MV-4-11 (cell line): ENCODE measurements around the gene CLCN4.

Source experiments
- DNase-seq: peaks from one replicate; lab custom pipeline; 2025; lab: John Stamatoyannopoulos, UW

The CLCN4 gene

DNA sequence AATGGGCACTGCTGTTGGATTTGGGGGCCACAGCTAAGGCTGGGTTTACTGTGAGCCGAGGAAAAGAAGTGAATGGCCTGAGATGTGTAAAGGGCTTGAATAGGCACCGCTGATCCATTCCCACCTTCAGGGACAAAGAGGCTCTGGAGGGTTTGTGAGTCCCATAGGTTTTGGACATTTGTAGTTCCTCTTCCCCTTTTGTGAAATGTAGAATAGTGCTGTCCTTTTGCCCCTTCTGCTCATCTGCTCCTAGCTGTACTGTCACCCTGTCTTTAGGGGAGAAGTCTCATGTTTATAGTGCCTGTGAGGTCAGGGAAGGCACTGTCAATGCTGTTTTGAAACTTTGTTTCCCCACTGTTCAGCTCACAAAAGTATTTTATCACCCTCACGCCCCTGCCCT is 26.4 kb upstream of the CLCN4 start:
- DNase-seq = peak; percentile 57

DNA sequence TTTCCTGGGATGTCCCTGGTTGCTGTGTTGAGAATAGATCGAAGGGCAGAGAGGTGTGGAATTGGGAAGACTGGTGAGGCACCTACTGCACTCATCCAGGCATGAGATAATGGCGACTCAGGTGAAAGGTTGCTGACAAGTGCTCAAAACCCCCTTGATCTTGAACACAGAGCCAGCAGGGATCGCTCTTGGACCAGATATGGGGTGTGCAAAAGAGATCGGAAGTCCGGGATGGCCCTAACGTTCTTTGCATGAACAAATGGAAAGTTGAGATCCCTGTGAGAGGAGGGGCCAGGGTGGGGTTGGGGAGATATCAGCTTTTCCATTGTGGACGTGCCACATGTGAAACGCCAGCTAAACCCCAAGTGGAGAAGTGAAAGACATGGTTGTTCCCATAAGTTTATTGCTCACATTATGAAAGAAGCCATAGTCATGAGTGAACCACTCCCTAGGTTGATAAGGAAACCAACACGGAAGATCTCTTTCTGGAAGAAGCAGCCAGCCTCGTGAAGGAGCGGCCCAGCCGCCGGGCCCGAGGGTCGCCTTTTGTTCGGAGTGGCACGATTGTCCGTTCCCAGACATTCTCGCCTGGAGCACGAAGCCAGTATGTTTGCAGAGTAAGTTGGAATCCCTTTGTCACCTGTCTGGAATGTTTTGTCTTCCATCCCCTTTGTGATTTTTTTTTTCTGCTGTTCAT is 22.6 kb upstream of the CLCN4 start:
- peak; percentile 66 for DNase-seq

DNA sequence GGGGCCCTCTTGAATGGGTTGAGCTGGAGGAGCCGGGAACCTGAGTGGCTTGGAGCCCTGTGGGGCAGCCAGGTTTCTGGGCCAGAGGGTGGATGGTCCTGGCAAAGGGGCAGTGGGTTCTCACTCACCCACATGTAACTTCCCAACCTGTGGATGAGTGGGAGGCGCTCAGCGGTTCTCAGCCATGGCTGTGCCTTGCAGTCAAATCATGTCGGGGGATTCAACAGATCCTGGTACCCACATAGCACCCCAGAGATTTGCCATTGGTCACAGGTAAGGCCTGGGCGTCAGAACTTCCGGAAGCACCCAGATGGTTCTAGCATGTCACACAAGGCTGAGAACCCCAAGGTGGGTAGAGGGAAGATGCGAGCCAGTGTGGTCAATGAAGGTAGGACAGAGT is 21.9 kb upstream of the CLCN4 start:
- no peak for DNase-seq

DNA sequence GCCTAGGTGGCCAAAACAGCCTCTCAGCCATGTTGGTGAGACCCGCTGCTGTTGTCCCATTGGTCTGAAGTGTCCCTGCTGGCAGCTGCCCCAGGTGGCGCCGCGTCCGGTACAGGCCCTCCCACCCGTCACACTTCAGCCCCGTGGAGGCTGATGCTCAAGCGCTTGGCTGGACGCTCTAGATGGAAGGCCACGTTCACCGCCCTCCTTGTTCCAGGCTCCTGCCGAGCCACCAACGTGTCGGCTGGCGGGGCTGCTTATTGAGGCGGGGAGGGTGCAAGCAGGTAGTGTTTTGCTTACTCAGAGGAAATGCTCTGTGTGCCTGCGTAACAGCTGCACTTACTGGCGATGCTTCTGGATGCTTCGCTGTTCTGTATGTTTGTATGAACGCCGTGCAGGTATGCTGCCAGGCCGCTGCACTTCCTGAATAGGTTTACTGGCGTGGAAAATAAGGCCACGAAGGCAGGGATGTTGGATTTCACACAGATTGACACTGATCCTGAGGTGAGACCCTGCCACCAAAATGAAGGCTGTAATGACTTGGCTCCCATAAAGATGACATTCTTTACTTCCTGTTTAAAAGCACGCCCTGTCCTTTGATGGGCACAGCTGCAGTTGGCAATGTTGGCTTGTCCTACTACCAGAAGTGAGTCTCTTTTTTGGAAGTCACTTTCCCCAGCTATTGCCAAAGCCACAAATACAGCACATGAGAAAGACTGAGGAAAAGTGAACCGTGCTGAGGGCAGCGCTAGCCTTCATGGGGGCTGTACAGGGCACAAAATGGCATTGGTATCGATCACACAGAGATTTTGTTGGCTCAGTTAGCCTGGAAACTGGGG is 21.0 kb upstream of the CLCN4 start:
- DNase-seq = no peak

DNA sequence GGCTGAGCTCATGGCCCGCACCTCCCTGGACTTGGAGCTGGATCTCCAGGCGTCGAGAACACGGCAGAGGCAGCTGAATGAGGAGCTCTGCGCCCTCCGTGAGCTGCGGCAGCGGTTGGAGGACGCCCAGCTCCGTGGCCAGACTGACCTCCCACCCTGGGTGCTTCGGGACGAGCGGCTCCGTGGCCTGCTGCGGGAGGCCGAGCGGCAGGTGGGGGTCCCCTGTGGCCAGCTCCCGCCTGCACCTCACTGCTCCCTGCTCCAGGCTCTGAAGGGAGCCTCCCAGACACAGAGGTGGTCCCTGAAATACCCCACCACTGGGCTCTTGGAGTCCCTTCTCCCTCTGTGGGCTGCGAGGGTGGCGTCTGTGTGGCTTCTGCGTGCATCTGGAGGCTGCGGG is 18.0 kb upstream of the CLCN4 start:
- DNase-seq = no peak

DNA sequence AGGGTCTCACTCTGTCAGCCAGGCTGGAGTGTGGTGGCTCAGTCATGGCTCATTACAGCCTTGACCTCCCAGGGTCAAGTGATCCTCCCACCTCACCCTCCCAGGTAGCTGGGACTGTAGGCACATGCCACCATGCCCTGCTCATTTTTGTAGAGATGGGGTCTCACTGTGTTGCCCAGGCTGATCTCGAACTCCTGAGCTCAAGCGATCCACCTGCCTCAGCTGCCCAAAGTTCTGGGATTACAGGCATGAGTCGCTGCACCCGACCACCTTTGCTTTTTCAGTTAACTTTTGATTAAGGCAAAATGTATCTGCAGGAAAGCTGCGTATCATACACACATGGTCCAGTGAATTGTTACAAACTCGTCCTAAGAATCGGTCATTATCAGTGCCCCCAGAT is 16.5 kb upstream of the CLCN4 start:
- DNase-seq = no peak

DNA sequence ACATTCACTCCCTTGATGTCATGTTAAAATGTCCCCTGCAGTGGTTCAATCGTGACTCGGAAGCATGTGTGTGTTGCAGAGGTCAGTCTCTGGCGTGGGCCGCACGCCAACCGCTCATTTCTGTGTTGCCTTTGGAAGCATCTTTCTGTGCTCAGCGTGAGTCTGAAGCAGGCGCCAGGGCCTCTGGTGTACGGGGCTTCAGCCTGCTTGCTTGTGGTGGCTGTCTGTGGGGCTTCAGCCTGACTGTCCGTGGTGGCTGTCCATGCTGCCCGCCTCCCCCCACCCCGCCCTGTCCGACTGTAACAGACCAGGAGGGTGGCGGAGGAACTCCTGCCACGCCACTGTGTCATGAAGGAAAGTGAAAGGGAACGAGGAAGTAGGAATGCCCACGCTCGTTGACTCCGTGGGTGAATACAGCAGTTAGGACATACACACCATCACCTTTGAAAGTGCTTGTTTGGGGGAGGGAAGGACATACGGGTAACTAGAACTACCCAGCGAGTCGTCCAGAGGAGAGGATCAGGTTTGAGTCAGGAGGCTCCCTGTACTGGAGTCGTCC is 14.7 kb upstream of the CLCN4 start:
- DNase-seq = peak; percentile 30

DNA sequence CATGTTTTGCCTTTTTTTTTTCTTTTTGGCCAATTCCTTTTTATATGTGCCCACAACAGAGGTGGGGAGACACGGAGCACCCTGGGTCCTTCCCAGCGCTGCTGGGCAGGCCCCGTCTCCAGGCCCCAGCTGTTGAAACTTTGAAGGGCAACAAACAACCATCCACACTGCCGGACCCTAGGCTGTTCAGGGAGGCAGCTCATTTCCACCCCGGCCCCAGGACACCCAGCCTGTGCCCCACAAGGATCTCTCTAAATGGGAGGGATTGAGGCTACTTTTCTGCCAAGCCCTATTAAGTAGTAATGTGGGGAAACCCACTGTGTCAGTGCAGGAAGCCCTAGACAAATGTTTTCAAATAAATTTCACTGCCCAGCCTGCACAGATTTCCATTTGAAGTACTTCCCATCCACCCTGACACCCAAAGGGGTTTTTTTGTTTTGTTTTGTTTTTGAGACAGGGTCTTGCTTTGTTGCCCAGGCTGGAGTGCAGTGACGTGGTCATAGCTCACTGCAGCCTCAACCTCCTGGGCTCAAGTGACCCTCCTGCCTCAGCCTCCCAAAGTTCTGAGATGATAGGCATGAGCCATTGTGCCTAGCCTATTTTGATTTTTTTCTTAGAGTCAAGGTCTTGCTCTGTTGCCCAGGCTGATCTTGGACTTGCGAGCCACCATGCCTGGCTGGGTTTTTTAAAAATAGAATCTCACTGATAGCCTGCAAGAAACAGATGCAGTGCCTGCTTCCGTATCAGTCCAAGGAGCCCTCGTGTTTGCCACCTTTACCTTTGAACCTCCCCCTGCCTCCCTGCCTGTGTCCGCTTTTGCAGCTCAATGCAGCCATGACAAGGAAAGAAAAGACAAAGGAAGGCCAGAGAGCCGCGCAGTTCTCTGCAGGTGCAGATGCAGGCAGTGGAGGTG is 13.4 kb upstream of the CLCN4 start:
- no peak for DNase-seq

DNA sequence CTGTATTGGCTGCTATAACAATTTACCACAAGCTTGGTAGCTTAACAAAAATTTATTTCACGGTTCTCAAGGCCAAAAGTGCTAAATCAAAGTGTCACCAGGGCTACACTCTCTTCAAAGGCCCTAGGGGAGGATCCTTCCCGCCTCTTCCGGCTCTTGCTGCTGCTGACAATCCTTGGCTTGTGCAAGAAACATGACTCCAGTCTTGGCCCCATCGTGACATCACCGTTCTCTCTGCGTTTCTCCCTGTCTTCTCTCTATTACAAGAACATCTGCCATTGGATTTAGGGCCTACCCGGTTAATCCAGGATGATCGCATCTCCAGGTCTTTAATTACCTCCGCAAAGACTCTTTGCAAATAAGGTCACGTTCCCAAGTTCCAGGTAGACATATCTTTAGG is 10.4 kb upstream of the CLCN4 start:
- DNase-seq = no peak

DNA sequence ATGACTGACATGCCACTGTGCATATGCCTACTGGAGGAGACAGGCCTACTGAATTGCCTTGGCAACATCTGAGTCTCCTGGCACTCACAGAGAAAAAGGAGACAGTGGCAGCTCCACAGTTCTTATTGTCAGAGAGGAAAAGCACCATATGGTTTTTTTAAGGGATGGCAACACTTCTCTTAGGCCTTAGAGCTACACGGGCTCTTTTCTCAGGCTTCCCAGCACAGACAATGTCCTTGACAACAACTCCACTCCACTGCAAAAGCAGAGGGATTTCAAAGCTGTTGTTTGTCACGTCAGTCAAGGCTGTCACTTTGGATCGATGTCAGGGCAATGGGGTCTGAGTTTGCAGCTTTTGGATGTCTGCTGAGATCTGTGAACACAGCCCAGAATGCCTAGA is 4.7 kb upstream of the CLCN4 start:
- no peak for DNase-seq

DNA sequence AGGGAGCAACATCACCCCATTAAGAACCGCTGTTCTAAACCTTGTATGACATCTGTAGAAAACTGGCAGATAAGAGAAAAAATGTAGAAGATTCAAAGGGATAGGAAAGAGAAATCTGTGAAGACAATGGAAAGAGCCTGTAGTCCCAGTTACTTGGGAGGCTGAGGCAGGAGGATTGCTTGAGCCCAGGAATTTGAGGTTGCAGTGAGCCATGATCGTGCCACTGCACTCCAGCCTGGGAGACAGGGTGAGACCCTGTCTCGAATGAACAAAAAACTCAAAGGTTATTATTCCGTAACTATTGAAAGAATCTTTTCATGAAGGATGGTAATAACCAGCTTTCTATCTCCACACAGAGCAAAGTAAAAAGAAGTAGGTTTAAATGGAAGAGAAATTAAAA is 1.6 kb upstream of the CLCN4 start:
- no peak for DNase-seq

DNA sequence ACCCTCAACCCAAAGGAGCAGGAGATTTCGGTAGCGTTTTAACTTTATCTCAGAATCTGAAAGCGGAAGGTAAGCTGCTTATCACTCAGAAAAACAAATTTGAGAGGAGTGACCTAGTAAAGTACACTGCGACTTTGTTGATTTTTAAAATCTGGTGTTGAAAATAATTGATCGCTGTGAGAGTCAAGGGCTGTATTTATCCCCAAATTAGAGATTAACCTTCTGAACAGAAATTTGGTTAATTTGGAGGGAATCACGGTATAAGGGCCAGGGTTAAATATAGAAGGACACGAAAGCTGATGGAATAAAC is 212 bp downstream of the CLCN4 start:
- DNase-seq = no peak

DNA sequence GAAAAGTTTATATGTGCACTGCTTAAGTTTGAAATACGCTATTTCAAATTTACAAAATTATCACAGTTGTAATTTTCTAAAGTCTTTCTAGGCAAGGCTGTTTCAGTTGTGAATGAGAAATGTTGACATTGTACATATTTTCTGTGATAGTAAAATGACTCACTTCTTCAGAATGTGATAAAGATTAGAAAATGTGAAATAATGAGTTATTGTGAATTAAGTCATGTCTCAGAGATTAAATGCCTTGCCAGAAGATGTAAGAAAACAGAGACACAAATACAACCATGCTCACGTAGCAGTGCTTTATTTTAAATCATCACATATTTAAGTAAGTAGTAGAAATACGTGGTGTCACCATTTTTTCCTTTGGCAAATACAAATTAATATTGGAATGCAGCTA is 768 bp downstream of the CLCN4 start:
- DNase-seq = no peak

DNA sequence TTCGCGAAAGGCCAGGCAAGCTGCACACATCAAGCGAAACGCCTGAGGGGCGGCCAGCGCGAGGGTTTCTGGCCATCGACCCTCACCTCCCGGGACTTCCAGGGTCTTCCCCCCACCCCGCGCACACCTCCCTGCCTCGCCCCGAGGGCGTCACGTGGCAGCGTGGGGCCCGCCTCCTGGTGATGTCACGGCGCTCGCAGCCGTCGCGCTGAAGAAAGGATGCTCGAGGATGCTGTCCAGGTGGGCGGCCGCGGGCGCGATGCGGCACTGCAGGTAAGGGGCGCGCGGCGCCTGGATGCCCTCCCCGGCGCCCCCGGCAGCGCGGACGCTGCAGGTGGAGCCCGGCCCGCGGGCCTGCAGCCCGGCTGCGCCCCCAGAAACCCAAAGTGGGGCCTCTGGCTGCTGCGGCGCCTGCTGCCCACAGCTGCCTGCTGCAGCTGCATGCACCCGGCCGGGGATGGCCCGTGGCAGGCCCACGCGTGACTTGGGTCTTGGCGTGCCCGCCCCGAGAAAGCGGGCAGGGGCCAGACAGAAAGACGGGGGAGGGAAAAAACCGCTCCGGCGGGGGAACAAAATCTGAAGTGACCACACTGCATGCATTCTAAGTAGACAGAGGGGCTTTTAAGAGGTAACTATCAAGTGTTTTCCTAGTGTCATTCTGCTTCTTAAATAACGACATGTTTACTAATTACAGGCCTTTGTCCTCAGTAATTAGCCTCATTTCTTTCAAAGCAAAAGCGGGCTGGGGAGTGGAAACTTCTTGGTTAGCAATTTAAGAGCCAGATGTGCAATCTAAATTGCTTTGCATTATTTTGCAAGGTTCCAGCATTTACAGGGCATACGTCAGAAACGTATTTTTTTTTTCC is 1.7 kb downstream of the CLCN4 start:
- DNase-seq = no peak

DNA sequence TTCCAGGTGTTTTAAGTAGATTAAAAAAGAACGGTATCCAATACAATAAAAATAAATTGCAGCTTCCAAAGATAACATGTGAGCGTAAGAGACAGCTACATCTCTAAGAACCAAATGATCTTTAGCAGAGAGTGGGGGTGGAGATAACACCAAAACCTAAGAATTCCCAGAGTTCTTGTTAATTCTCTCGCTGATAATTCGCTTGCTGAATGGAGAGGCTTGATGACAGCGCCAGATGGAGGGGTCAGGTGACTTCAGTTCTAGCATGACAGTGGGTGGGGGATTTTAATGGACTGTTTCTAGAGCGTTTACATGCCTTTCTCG is 2.3 kb downstream of the CLCN4 start:
- DNase-seq = no peak

DNA sequence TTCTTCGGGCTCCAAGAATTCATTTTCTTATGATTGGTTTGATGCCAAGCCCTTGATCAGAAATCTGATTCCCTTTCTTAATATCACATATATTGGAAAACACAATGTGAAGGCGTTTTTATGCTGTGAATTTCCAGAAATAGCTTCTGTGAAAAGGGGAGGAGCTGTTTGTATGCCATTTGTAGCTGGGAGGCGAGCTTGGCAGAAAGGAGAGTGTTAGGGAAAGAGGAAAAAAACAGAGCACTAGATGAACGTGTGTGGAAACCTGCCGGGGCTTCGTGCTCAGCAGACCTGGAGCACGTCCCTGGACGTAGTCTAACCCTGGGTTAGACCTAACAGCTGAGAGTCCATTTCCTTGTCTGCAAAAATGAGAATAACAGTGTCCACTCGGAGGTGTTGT is 3.4 kb downstream of the CLCN4 start:
- DNase-seq = no peak

DNA sequence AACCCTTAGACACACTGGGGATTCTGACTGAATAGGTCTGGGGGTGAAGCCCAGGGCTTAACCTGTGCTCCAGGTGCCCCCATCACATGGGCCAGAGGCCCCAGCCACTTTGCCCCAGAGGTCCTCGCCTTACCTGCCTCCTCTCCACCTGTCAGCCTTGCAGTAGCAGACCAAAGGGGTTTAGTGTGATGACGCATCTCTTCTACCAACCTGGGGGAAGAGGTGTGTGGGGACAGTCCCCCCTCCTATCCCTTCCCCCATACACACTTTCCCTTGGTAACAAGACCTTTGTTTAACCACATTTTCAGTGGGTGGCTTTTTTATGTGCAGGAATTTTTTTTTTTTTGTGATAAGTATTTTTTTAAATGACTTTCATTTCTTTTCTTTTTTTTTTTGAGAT is 6.3 kb downstream of the CLCN4 start:
- no peak for DNase-seq

DNA sequence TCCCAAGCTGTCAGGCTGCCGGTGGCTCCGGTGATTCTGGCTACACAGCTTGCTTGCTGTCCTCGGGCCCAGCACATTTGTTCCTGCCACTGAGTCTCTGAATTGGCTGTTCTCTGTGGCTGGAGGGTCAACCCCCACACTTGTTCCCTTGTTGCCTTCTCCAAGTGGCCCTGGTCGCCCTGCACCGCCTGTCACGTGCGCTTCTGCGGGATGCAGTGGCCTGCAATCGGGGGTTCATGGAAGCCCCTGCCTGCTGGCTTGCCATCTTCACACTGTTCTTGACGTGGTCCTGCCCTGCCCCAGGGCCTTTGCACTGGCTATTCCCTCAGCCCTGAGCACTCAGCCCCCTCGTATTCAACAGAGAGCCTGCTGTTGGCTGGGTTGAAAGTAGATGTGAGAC is 8.1 kb downstream of the CLCN4 start:
- DNase-seq = no peak

DNA sequence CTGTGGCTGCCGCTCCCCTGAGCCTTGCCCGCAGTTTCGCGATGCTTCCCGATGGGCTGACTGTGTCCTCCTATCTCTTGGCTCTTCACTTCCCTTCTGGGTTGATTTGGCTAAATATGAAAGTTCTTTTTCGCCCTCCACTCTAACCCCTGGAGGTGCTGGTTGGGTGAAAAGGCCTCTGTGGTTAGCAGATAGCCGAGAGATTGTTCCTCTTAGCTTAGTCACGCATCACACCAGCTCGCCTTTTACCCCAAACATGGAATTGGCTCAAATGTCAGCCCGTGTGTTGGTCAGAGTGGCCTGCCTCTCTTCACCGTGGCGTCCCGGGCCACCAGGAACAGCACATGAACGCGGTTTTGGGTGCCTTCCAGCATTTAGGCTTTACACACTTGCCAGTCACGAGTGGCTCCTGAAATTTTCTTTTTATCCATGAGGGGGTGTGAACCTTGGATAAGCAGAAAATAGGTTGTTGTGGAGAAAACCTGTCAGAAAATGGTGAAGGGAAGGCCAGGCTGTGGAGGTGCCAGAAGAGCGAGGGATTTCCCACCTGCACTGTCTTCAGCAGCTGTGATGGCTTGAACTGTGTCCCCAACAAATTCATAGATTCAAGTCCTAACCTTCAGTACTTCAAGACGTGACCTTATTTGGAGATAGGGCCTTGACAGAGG is 8.9 kb downstream of the CLCN4 start:
- DNase-seq = peak; percentile 92

DNA sequence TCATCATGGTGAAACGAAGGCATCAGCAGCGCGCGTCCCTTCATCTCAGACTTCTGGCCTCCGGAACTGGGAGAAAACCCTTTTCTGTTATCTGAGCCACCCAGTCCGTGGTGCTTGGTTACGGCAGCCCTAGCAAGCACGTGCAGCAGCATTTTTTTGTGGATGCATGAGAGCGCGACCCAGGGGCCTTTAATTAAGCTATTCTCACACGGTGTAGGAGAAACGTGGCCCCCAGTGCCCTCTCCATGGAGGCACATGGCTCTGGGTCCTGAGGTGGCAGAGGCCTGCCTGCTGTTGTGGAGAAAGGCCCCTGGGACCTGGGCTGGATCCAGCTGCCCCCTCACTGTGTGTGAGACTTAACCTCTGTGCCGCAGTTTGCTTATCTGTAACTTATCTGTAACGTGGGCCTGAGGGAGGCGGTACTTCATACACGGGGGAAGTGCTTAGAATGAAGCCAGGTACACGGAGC is 9.5 kb downstream of the CLCN4 start:
- DNase-seq = no peak

DNA sequence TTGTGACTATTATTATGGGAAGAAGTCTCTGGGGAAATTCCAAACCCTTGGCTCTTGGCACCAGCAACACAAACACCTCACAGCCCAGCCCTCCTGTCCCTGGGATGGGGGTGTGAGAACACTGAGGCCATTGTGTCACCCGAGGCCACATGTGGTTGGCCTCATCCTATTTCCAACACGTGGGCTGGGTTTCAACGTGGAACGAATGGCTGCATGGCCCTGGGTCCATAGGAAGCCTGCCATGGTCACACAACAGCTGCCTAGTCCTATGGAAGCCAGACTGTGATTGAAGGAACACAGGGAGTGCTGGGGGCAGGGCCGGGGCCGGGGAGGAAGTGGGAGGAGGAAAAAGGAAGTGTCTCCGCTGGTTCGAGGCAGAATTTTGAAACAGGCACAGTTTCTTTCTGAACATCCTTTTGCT is 10.0 kb downstream of the CLCN4 start:
- peak; percentile 57 for DNase-seq
